ENCODE measurements around the gene RAB3A. TPM values are rescaled to one million over a fixed set of nuclear protein-coding genes. Genes with fewer than 3 reads are reported as not detected.
A peak's percentile ranks its signal among the peaks of the same experiment; 100 is the strongest.
"Not testable (repeated sequence)": the region's sequence is repeated elsewhere in the genome, so short reads cannot be mapped to it uniquely, and the experiment has no call there.

Gene RAB3A
- total RNA-seq, 2 donors from 2014 or later, result 2.5 to 6.0 TPM

DNA sequence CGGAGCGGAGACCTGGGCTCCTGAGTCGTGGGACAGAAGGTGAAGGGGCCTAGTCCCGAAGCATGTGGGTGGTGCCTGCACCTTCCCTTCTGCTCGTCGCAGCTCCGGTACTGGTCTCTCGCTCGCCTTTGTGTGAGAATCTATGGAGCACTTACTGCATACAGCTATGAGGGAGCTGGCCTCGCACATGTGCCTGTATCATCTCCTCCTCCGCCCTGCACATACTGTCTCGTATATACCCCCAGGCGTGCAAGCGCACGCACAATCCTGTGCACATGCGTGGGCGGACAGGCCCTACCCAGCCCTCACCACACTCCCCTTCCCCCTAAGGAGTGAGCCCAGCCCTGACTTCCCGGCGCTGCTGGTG is 42.2 kb downstream of the RAB3A start:
- intact Hi-C loops (cut with DNase I), result no loop called here
- H3K9me3 ChIP-seq, result no peaks in the 10 kb centered on the region
- H3K27me3 ChIP-seq (replicated peaks; ENCODE audit: insufficient read depth), result no peaks in the 10 kb centered on the region
- 51% methylated on average over 19 of the region's 19 CpGs for WGBS
- H3K4me1 ChIP-seq (replicated peaks), result peaks cover 9% of the 10 kb centered on the region
- DNase-seq (ENCODE audit: low spot score), result no peak
- no peak overlapping the region for H3K27ac ChIP-seq
- H3K36me3 ChIP-seq, result peaks cover 0 to 17% of the 10 kb centered on the region in 2 donors
- TF ChIP-seq POLR2A (IDR thresholded peaks at IDR 0.05), result no peak
- no peak for TF ChIP-seq POLR2AphosphoS5 (IDR thresholded peaks at IDR 0.05)
- no peak for TF ChIP-seq CTCF (IDR thresholded peaks at IDR 0.05)
- peak overlapping the region; percentile 22 to 34 for H3K4me3 ChIP-seq

DNA sequence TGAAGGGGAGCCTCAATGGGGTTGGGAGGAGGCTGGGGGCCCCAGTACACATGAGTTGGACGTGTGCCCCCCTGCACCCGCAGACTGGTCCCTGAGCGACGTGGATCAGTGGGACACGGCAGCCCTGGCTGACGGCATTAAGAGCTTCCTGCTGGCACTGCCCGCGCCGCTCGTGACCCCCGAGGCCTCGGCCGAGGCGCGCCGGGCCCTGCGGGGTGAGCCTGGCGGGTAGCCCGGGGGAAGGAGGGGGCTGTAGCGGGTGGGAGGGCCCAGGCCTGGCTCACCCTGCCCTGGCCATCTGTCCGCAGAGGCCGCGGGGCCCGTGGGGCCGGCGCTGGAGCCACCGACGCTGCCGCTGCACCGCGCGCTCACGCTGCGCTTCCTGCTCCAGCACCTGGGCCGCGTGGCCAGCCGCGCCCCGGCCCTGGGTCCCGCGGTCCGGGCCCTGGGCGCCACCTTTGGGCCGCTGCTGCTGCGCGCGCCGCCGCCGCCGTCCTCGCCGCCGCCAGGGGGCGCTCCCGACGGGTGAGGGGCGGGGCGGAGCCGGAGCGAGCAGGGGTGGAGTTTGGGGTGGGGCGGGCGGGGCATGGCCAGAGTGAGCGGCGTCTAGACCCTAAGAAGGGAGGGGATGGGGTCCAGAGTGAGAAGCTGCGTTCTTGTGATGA is 42.7 kb downstream of the RAB3A start:
- 3% methylated on average over 47 of the region's 66 CpGs for WGBS
- peak overlapping the region; percentile 65 to 74 for H3K27ac ChIP-seq
- H3K4me3 ChIP-seq, result peak overlapping the region; percentile 22 to 34
- peaks cover 14% of the 10 kb centered on the region for H3K4me1 ChIP-seq (replicated peaks)
- TF ChIP-seq CTCF (IDR thresholded peaks at IDR 0.05), result peak; percentile 53 to 89 (median 74)
- TF ChIP-seq POLR2AphosphoS5 (IDR thresholded peaks at IDR 0.05), result no peak
- intact Hi-C loops (cut with DNase I), result no loop called here
- H3K27me3 ChIP-seq (replicated peaks; ENCODE audit: insufficient read depth), result no peaks in the 10 kb centered on the region
- H3K36me3 ChIP-seq, result peaks cover 0 to 15% of the 10 kb centered on the region in 2 donors
- no peaks in the 10 kb centered on the region for H3K9me3 ChIP-seq
- DNase-seq (ENCODE audit: low spot score), result peak; percentile 51

DNA sequence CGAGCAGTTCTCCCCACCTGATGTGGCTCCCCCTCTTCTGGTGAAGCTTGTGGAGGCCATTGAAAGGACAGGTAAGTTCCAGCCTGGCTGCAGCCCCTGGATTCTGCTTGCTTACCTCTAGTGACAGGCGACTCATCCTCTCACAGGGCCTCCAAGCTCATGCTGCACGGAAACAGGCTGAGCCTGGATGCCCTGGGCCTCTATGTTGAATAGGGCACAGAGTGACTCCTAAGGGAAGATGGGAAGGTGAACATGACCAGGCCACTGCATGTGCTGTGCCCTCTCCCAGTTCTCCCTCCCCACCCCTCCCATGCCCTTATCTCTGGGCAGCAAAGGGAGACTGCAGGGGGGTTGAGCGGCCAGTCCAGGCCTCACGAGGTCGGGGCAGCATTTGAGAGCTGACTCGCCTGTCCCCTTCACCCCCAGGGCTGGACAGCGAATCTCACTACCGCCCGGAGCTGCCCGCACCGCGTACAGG is 43.3 kb downstream of the RAB3A start:
- no peak for DNase-seq (ENCODE audit: low spot score)
- Histone ChIP-seq H3K4me3 (peak overlapping the region; percentile 22 to 34), H3K27ac (peak overlapping the region; percentile 65 to 74), H3K36me3 (peaks cover 0 to 10% of the 10 kb centered on the region in 2 donors), H3K9me3 (no peaks in the 10 kb centered on the region), H3K4me1 (replicated peaks) (peaks cover 17% of the 10 kb centered on the region), H3K27me3 (replicated peaks; ENCODE audit: insufficient read depth) (no peaks in the 10 kb centered on the region)
- WGBS, result 57% methylated on average over 13 of the region's 13 CpGs
- intact Hi-C loops (cut with DNase I), result no loop called here
- TF ChIP-seq POLR2A (IDR thresholded peaks at IDR 0.05) (no peak), POLR2AphosphoS5 (IDR thresholded peaks at IDR 0.05) (no peak), CTCF (IDR thresholded peaks at IDR 0.05) (no peak)

DNA sequence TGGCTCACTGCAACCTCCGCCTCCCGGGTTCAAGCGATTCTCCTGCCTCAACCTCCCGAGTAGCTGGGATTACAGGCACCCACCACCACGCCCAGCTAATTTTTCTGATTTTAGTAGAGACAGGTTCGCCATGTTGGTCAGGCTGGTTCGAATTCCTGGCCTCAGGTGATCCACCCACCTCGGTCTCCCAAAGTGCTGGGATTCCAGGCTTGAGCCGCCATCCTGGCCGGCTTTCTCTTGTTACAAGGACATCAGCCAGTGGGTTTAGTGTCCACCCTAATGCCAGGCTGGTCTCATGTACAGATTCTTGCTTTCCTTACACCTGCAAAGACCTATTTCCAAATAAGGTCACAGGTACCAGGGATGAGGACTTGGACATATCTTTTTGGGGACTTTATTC is 44.0 kb downstream of the RAB3A start:
- DNase-seq (ENCODE audit: low spot score), result no peak
- intact Hi-C loops (cut with DNase I), result loop anchor here (10.0 kb wide), 1 partner anchor 155 kb away; the partner anchor contains the start of gene ARRDC2
- whole genome bisulfite sequencing, result 96% methylated on average over 10 of the region's 10 CpGs
- no peaks in the 10 kb centered on the region for H3K9me3 ChIP-seq
- peaks cover 17% of the 10 kb centered on the region for H3K4me1 ChIP-seq (replicated peaks)
- no peak for TF ChIP-seq POLR2AphosphoS5 (IDR thresholded peaks at IDR 0.05)
- no peak for TF ChIP-seq POLR2A (IDR thresholded peaks at IDR 0.05)
- TF ChIP-seq CTCF (IDR thresholded peaks at IDR 0.05), result no peak
- no peak overlapping the region for H3K4me3 ChIP-seq
- peaks cover 0 to 10% of the 10 kb centered on the region in 2 donors for H3K36me3 ChIP-seq
- H3K27ac ChIP-seq, result no peak overlapping the region
- H3K27me3 ChIP-seq (replicated peaks; ENCODE audit: insufficient read depth), result no peaks in the 10 kb centered on the region

DNA sequence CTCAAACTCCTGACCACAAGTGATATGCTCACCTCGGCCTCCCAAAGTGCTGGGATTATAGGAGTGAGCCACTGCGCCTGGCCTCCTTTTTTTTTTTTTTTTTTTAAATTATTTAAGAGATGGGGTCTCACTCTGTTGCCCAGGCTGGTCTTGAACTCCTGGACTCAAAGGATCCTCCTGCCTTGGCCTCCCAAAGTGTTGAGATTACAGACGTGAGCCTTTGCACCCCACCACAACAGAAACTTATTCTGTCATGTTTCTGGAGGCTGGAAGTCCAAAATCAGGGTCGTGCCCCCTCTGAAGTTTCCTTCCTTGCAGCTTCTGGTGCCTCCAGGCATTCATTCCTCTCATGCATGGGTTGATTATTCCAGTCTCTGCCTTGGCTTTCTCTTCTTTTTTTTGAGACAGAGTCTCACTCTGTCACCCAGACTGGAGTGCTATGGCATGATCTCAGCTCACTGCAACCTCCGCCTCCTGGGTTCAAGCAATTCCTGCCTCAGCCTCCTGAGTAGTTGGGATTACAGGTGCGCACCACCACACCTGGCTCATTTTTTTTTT is 44.7 kb downstream of the RAB3A start:
- H3K36me3 ChIP-seq; H3K4me3 ChIP-seq; H3K27ac ChIP-seq; DNase-seq (ENCODE audit: low spot score); H3K27me3 ChIP-seq (replicated peaks; ENCODE audit: insufficient read depth); H3K9me3 ChIP-seq: not testable (repeated sequence)
- WGBS, result 91% methylated on average over 6 of the region's 6 CpGs
- intact Hi-C loops (cut with DNase I), result loop anchor here (10.0 kb wide), 1 partner anchor 154 kb away; the partner anchor contains the start of gene ARRDC2
- H3K4me1 ChIP-seq (replicated peaks), result peaks cover 21% of the 10 kb centered on the region

All from prostate gland (tissue), 2 donors.